ENCODE measurements around the gene IL17RA. TPM values are rescaled to one million over a fixed set of nuclear protein-coding genes. Genes with fewer than 3 reads are reported as not detected.

IL17RA gene
- total and polyA plus RNA-seq, 2 experiments from 2014 or later = 3.3 to 4.7 TPM

DNA sequence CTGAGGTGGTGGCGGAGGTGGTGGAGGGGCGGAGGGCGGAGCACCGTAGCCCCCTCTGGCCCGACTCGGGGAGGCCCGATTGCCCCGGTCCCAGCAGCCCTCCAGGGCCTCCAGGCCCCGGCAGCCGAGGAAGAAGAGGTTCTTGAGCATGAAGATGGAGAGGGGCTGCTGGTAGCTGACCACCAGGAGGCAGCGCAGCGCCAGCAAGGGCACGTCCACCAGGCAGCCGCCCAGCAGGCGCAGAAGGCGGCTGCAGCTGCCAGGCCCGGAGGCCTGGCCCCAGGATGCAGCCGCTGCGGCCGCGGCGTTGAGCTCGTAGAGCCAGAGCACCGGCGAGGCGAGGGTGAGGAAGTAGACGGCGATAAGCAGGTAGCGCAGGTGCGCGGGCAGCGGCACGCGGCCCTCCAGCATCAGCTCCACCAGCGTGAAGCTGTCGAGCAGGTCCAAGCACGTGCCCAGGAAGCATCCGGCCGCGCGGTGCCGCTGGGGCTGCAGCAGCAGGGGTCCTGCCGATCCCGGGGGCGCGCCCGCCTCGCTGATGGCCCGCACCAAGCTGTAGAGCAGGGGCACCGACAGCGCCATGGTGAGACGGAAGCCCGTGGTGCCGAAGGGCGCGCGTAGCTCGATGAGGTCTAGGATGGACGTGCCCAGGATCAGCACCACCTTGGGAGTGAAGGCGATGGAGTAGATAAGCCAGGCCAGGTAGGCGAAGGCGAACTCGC, 34.8 kb downstream of the IL17RA start:
- H3K27ac ChIP-seq = no peak overlapping the region
- TF ChIP-seq CTCF (IDR thresholded peaks at IDR 0.05; ENCODE audit: low read depth, low read length) = peak; percentile 37
- DNase-seq (ENCODE audit: low read depth in 1 of 2, low spot score in 1 of 2) = peak in 1 of 2 donors; percentile 38
- no peaks in the 10 kb centered on the region for H3K27me3 ChIP-seq
- no peak overlapping the region for H3K4me3 ChIP-seq
- no peaks in the 10 kb centered on the region for H3K36me3 ChIP-seq
- no peaks in the 10 kb centered on the region for H3K9me3 ChIP-seq (ENCODE audit: low read depth)
- no peaks in the 10 kb centered on the region for H3K4me1 ChIP-seq (ENCODE audit: low read depth)

DNA sequence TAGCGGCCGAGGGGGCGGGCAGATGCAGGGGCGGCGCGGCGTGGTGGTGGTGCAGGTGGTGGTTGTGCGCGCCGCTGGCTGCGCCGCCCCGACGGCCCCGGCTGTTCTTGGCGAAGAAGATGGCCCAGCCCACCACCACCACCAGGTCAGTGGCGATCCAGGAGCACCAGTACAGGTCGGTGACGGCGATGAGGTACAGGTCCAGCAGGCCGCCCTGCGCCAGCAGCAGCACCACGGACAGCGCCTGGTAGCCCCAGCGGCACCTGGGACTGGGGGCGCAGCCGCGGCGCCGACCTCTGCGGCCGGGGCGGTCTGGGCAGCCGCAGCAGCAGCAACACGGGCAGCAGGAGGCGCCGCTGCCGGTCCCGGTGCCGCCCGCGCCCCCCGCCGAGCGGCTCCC, 35.5 kb downstream of the IL17RA start:
- H3K4me1 ChIP-seq (ENCODE audit: low read depth) = no peaks in the 10 kb centered on the region
- H3K9me3 ChIP-seq (ENCODE audit: low read depth) = no peaks in the 10 kb centered on the region
- H3K36me3 ChIP-seq = no peaks in the 10 kb centered on the region
- H3K27me3 ChIP-seq = no peaks in the 10 kb centered on the region
- peak; percentile 53 to 93 for DNase-seq (ENCODE audit: low read depth in 1 of 2, low spot score in 1 of 2)
- H3K4me3 ChIP-seq = peak overlapping the region; percentile 84
- no peak for TF ChIP-seq CTCF (IDR thresholded peaks at IDR 0.05; ENCODE audit: low read depth, low read length)
- H3K27ac ChIP-seq = no peak overlapping the region

DNA sequence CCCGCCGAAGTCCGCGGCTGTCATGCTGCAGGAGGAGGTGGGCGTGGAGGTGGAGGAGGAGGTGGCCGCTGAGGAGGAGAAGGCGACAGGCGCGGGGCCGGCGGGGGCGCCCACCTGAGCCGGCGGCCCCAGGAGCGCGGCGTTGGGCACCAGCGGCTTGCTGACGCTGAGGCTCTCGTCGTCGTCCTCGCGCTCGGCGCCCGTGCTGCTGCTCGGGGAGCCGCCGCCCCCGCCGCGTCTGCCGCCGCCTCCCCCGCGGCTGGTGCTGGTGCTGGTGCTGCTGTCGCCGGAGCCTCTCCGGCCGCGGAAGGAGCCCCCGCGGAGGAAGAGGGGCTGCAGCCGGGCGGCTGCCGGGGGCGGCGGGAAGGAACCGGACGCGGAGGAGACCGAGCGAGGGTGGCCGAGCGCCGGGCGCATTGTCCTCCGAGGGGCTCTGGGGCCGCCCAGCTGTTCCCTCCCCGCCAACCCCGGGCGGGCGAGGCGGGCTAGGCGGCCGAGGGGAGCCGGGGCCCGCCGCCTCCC, 36.0 kb downstream of the IL17RA start:
- peak in 1 of 2 donors; percentile 64 for DNase-seq (ENCODE audit: low read depth in 1 of 2, low spot score in 1 of 2)
- Histone ChIP-seq H3K4me1 (ENCODE audit: low read depth) (no peaks in the 10 kb centered on the region), H3K27ac (peak overlapping the region; percentile 0), H3K9me3 (ENCODE audit: low read depth) (no peaks in the 10 kb centered on the region), H3K27me3 (no peaks in the 10 kb centered on the region), H3K36me3 (no peaks in the 10 kb centered on the region), H3K4me3 (peak overlapping the region; percentile 84)
- TF ChIP-seq CTCF (IDR thresholded peaks at IDR 0.05; ENCODE audit: low read depth, low read length) = no peak

DNA sequence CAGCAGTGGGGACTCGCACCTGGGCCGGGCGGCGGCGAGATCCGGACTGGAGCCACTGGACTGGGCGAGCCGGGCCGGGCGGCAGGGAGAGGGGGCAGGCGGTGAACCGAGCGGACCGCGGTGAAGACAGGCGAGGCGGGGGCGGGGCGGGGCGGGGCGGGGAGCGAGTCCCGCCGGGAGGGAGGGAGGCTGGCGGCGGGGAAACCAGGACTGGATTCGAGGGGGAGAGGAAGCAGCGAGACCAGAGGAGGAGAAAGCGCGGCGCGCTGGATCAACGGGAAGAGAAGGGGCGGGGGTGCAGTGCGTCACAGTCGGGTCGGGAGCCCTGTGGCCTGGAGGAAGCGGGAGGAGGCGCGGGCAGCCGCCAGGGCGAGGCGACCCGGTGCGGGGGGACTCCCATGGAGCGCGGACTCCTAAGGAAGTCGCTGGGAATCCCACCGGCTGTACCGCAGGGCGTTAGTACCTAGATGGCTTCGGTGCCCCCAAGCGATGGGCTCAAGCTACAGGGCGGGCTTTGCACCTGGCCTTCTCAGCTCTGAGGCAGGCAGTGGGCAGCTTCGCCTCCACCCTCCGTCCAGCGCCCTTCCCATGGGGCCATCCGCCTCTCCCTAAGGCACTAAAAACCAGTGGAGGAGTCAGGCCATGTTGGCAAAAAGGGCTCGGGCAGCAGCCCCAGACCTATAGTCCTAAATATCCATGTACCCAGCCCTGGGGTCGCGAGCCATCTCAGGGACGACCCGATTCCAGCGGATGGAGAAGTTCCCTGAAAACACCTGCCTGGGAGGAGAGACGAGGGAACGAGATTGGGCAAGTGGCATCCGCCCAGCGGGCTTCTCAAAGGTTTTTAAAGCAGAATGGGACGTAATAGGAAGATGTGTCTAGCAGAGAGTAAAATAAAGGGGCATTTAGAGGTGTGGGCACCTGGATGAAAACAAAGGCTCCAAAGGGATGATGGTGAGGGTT, 36.7 kb downstream of the IL17RA start, which contains the start of gene TMEM121B:
TMEM121B (minus strand) TSS at position 128 of the 963 bp plus-strand sequence. CDS start 233 bp downstream, outside the sequence.
- H3K9me3 ChIP-seq (ENCODE audit: low read depth) = no peaks in the 10 kb centered on the region
- no peaks in the 10 kb centered on the region for H3K27me3 ChIP-seq
- H3K27ac ChIP-seq = peak within 1 kb of the TSS; percentile 0
- H3K4me1 ChIP-seq (ENCODE audit: low read depth) = no peaks in the 10 kb centered on the region
- no peaks in the 10 kb centered on the region for H3K36me3 ChIP-seq
- TF ChIP-seq CTCF (IDR thresholded peaks at IDR 0.05; ENCODE audit: low read depth, low read length) = no peak
- H3K4me3 ChIP-seq = peak within 1 kb of the TSS; percentile 84
- DNase-seq (ENCODE audit: low read depth in 1 of 2, low spot score in 1 of 2) = peak; percentile 64 to 94

GRCh38 chr22:17130199-17130598, 45.4 kb downstream of the IL17RA start:
- DNase-seq (ENCODE audit: low read depth in 1 of 2, low spot score in 1 of 2) = no peak
- no peak overlapping the region for H3K27ac ChIP-seq

More at GRCh38 chr22:17130199-17130598, 45.4 kb downstream of the IL17RA start:
- no peak for TF ChIP-seq CTCF (IDR thresholded peaks at IDR 0.05; ENCODE audit: low read depth, low read length)
- Histone ChIP-seq H3K4me1 (ENCODE audit: low read depth) (peaks cover 5% of the 10 kb centered on the region), H3K4me3 (no peak overlapping the region), H3K36me3 (no peaks in the 10 kb centered on the region), H3K27me3 (no peaks in the 10 kb centered on the region), H3K9me3 (ENCODE audit: low read depth) (no peaks in the 10 kb centered on the region)
